RCC 7860 (cell line): Measurements from ENCODE around the gene ZC3H6.
A peak's percentile ranks its signal among the peaks of the same experiment; 100 is the strongest.

Experiments used
- DNase-seq: peaks from one replicate; pipeline ENCODE4 v3.0.0-alpha.2; 2015; ENCODE audit warnings: low spot score
- FAIRE-seq: peaks from 2 replicates; lab custom pipeline; 2012; peaks lifted over from hg19 to GRCh38; lab: Jason Lieb, UNC

The ZC3H6 gene, protein sequence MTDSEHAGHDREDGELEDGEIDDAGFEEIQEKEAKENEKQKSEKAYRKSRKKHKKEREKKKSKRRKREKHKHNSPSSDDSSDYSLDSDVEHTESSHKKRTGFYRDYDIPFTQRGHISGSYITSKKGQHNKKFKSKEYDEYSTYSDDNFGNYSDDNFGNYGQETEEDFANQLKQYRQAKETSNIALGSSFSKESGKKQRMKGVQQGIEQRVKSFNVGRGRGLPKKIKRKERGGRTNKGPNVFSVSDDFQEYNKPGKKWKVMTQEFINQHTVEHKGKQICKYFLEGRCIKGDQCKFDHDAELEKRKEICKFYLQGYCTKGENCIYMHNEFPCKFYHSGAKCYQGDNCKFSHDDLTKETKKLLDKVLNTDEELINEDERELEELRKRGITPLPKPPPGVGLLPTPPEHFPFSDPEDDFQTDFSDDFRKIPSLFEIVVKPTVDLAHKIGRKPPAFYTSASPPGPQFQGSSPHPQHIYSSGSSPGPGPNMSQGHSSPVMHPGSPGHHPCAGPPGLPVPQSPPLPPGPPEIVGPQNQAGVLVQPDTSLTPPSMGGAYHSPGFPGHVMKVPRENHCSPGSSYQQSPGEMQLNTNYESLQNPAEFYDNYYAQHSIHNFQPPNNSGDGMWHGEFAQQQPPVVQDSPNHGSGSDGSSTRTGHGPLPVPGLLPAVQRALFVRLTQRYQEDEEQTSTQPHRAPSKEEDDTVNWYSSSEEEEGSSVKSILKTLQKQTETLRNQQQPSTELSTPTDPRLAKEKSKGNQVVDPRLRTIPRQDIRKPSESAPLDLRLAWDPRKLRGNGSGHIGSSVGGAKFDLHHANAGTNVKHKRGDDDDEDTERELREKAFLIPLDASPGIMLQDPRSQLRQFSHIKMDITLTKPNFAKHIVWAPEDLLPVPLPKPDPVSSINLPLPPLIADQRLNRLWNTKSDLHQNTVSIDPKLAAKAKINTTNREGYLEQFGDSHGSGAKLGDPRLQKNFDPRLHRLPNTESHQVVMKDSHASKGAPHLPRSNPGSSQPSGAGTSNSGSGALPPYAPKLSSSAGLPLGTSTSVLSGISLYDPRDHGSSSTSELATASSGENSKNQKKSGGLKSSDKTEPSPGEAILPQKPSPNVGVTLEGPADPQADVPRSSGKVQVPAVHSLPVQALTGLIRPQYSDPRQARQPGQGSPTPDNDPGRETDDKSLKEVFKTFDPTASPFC

DNA sequence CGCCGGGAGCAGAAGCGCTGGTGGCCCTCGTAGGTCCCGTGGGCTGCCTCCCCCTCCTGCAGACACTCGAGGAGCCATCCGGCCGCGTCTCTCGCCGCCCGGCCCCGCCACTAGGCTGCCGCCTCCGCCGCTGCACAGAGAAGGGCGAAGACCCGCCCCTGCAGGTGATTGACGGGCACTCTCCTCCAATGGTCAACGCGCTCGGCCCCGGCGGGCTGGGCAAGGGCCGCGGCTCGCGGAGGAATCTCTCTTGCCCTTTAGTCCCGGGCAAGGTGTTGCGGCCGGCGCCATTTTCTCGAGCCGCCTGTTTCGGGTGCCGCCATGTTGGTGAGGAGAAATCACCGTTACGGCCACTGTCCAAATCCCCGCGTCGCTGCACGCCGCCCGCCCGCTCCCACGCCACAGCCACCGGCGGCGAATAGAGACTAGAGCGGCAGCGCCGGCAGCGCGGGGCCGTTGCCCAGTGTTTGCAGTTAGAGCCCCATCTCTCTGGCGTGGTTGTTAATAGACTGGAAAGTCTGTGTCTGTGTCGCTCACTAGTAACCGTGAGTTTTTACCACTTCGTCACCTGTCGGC is at the start of gene ZC3H6:
ZC3H6 (plus strand) TSS at position 287 of the 576 bp plus-strand sequence. CDS start 398 bp downstream, outside the sequence.
- peak; percentile 71 for FAIRE-seq

DNA sequence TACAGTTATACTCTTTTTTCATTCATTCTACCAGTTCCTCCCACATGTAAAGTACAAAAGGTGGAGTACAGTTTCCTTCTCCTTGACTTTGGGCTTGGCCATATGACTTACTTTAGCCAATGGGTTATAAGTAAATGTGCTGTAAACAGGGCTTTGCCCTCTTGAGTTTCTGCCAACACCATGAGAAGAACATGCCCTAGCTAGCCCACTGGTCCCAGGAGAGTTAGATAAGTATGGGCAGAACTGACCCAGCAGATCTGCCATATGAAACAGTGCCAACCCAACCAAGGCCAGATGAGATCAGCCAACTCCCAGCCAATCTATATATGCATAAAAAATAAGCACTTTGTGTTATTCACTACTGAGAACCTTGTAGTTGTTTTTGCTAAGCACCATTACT is 46.0 kb upstream of the ZC3H6 start:
- DNase-seq, result no peak

More for the DNA sequence above, at the start of gene ZC3H6:
- DNase-seq, result peak; percentile 91

DNA sequence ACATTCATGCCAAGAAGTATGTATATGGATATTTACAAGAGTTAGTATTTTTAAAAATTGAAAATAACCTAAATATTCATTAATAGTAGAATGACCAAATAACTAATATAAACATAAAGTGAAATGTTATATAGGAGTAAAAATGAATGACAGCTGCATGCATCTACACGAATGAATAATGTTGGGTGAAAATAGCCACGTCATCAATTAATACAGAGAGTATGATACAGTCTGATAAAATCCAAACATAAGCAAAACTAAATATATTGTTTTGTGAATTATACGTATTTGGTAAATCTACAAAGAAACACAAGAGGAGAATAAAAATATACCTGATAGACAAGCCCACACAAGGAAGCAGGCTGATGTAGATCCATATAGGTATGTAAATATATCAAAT is 45.0 kb upstream of the ZC3H6 start:
- FAIRE-seq, result peak; percentile 20
- DNase-seq, result no peak

More for the DNA sequence above, 46.0 kb upstream of the ZC3H6 start:
- FAIRE-seq, result no peak

DNA sequence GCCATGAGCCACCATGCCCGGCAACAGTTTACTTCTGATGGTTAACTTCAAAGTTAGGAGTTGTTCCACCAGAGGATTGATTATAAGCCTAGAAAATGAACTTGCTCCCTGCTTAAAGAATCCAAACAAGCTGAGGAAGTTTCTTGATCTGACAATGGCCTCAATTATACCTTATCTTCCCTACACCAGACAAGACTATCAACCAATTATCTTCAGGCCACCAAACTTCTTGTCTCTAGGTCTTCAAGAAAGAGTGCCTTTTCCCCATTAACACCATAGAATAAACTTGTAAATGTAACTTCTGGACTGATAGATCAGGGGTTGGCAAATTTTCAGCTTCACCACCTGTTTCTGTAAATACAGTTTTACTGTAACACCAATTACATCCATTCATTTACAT is 35.5 kb upstream of the ZC3H6 start:
- DNase-seq (no peak), FAIRE-seq (no peak)

DNA sequence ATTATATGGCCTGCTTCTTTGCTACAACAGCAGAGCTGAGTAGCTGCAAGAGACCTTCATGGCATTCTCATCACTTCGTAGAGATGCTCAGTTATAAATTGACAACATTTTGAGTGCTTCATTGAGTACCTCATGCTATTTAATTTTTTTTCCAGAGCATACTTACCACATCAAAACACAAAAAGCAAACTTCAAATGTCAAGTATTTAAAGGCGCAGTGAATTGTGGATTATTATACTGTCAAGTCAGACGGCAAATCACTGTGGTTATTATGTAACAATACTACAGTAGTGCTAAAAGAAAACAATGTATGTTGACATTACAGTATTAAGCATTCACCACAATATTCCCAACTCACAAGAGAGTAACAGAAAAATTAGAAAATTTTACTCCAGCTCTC is 33.0 kb upstream of the ZC3H6 start:
- DNase-seq (no peak), FAIRE-seq (no peak)

DNA sequence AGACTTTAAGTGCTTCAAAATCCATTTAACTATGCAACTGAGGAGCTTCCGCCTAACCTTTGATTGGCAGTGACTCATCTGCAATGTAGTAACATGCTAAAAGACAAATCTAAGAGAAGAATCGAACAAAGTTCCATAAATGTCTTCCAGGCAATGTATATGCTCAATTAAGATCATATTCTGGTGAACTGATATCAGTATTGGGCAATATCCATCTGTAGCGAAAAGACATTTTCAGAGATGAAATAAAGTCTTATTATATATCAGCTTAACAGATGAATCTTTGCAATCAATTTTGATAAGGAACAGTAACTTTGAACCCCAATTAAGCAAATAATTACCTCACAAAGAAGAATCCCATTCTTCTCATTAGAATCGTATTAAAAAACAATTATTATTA is 32.2 kb upstream of the ZC3H6 start:
- DNase-seq, result no peak
- no peak for FAIRE-seq

DNA sequence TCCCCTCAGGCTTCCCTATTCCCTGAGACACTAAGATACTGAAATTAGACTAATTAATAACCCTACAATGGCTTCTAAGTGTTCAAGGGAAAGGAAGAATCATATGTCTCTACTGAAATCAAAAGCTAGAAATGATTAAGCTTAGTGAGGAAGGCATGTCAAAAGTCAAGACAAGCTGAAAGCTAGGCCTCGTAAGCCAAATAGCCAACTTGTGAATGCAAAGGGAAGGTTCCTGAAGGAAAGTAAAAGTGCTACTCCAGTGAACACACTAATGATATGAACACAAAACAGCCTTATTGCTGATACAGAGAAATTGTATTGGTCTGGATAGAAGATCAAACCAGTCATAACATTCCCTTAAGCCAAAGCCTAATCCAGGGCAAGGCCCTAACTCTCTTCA is 30.5 kb upstream of the ZC3H6 start:
- DNase-seq (no peak), FAIRE-seq (no peak)

DNA sequence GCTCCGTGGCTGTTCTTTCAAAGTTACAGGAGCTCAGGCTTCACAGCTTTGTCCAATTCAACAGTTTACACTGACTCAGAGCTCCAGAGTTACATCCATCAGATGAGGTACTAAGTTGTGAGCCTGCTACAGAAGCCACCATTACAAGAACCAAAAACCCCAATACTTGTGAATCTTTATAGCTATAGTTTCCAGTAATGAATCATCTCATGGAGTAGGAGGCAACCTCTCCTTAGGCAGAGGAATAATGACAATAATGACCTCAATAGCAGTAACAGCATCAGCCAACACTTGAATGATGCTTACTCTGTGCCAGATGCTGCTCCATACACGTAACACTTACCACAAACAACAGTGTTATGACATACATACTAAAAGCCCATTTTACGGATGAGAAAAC is 24.1 kb upstream of the ZC3H6 start:
- DNase-seq (no peak), FAIRE-seq (no peak)

DNA sequence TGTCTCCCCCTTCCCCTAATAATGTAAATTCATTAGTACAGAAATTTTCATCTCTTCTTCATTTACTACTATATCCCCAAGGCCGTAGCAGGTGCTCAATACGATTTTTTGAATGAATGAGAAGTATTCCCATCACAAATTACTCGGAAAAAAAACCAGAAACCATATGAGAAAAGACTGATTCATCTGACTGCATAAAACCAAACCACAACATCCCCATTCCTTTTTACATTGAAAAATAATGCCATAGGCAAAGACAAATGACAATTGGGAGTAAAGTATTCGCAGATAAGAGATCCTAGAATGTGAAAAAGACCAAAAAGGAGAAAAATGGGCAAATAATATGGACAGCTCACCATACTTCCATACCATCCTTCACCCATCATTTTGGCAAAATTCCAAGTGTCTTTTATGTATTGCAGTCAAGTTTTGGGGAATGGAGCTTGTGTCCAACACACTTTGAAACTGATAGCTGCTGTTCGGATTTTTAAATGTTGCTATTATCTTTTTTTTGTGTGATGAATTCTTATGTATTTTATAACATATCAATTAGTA is 22.1 kb upstream of the ZC3H6 start:
- no peak for DNase-seq

DNA sequence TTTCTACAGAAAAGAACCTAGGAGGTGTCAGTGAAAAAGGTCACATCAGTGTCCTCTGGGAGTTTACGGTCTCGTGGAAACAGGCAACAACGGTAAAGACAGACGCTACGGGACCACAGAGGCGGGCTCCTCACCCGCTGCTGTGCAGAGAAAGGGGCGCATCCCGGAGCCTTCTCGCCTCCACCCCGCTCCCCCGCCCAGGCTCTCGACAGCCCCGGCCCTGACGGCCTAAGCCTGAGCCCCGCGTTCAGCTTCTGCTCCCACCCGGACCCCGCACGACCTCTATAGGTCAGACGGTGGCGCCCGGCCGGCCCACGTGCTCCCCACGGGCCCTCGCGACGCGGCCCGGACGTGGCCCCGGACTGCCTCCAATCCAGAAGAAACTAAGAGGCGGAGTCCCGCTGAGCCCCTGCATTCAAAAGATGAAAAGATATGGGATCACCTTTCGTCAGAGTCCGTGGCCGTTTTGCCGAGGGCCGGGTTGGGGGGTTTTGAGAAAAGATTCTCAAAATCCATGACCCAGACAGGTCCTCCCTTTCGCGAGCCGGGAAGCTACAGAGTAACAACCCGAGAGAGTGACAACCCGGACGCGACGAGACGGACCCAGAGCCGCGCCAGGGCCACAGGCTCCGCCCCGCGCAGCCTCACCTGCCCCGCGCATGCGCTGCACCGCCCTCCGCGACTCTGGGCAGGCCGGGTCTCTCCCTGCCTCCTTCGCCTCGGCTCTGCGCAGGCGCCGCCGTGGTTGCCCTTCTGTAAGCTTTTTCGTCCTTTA is 20.7 kb upstream of the ZC3H6 start, which contains the start of gene ZC3H8:
ZC3H8 (minus strand) TSS at position 577 of the 775 bp plus-strand sequence; CDS start at position 516, 61 bp downstream.
- DNase-seq (peak; percentile 84), FAIRE-seq (no peak)

More for the DNA sequence above, 22.1 kb upstream of the ZC3H6 start:
- FAIRE-seq, result no peak

DNA sequence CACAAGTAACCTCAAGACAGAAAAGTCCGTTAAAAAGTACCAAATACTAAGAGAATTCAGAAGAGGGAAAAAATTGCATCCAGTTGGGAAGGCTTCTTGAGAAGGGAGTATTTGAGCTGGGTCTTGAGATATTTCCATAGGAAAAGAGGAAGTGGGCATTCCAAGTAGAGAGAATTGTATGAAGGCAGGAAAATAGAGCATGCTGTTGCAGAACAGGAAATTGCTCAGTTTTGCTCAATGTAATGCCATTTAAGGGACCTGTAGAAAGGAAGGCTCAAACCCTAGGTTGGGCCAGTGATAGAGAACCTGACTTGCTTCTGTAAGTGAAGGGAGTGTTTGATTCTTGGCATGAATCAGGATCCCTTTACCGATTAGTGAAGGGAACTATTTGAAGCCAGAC is 19.5 kb upstream of the ZC3H6 start:
- FAIRE-seq (no peak), DNase-seq (no peak)

DNA sequence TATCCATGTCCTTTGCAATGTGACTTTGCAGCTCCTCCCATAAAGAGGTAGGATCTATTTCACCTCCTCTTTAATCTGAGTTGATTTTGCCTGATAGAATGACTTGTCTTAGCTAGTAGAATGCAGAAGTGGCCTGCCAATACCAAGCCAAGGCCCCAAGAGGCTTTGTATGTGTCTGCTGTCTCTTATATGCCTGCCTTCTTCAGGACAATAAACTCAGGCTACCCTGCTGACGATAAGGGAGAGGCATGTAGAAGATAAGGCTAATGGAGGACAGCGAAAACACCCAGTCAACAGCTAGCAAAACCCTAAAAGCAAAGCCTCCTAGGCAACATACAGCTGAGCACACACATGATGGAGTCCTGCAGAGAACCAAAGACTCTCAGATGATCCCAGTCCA is 18.7 kb upstream of the ZC3H6 start:
- DNase-seq, result no peak
- FAIRE-seq, result no peak

DNA sequence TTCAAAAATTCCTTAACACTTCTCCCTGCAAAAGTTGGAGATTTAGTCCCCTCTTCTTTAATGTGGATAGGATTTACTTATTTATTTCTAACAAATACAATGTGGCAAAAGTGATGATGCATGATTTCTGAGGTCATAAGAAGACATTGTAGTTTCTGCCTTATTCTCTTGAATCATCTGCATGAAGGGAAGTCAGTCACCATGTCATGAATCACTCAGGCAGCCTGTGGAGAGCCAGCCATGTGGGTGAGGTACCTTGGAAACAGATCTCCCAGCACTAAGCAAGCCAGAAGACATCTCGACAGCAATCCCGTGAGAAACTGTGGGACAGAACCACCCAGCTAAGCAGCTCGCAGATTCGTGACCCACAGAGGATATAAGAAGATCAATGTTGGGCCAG is 17.8 kb upstream of the ZC3H6 start:
- no peak for FAIRE-seq

DNA sequence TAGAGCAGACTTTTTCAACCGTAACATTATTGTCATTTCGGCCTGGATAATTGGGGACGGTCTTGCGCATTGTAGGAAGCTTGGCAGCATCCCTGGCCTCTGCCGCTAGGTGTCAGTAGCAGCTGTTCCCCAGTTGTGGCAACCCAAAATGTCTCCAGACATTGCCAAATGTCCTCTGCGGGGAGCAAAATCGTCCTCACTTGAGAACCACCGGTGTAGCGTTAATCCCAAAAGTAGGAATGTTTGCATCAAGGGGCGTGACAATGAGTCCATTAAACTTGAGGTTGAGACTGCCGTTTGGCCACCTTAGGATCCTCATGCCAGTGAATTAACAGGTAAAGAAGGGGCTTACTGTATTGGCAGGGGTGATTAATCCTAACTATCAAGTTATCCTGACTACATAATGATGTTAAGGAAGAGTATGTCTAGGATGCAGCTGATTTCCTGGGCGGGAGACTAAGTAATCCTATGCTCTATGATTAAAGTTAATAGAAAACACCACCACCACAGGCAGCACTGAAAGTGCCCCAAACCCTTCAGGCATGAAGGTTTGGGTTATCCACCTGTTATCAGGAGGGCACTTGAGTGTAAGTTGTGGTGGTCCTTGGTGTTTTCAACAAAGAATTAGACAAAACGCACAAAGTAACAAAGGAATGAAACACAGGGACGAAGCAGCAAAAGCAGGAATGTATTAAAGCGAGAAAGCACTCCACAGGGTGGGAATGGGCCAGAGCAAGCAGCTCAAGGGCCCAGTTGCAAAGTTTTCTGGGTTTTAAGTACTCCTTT is 15.7 kb upstream of the ZC3H6 start:
- FAIRE-seq (no peak), DNase-seq (peak; percentile 27)

More for the DNA sequence above, 17.8 kb upstream of the ZC3H6 start:
- DNase-seq, result peak; percentile 71

DNA sequence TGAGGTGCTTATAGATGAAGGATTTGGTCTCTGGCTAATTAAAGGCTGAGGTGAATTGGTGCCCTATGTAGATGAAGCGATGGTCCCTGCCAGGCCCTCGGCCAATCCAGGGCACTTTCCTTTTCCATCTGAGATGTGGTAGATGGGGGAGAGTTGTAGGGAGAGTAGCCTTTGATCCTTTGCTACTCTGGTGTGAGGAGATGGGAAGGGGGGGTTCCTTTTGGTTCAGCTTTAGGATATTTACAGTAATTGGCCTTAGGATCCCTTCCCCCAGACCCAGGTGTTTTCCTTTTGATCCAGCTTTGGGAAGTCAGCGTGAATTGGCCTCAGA is 15.1 kb upstream of the ZC3H6 start:
- DNase-seq (no peak), FAIRE-seq (no peak)

DNA sequence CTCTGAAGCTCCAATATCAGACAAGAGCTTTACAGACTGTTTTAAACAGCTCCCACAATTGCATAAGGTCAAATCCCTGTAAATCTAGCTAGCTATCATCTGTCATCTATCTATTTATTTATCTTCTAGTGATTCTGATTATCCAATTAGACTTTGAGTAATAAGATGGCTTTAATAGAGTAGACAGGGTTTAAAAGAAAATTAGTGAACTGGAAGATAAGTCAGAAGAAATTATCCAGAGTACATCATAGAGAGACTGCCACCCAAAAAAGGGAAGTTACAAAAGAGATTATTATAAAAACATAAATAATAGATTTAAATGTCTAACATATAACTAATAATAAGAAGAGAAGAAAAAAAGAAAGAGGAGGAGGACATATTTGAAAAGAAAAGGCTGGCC is 12.5 kb upstream of the ZC3H6 start:
- no peak for FAIRE-seq
- no peak for DNase-seq

DNA sequence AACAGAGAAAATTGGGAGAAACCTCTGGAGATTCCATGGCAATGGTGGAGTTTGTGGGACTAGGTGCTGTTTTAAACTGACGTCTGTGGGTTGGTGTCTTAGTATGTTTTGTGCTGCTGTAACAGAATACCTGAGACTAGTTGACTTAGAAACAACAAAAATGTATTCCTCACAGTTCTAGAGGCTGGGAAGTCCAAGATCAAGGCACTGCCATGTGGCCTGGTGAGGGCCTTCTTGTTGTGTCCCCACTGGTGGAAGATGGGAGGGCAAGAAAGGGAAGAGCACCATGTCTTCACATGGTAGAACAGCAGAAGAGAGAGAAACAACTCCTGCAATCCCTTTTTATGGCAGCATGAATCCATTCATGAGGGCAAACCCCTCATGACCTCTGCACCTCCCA is 6.8 kb upstream of the ZC3H6 start:
- FAIRE-seq (no peak), DNase-seq (no peak)

DNA sequence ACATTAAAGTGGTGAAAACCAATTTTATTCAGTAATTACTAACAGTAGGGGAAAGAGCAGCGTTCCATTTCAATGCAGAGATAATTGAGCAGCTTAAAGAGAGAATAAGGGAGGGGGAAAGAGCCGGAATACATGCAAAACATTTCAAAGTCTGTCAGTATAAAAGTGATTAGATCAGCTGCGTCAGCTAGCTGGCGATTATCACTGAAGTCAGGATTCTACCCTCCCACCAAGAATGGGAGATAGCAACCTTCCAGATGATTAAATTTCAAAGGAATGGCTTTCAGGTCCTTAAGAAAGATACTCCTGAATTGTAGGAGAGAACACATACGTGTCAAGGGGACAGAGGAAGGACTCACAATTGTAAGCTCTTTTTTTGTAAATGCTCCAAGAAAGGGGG is 2.7 kb upstream of the ZC3H6 start:
- no peak for FAIRE-seq

DNA sequence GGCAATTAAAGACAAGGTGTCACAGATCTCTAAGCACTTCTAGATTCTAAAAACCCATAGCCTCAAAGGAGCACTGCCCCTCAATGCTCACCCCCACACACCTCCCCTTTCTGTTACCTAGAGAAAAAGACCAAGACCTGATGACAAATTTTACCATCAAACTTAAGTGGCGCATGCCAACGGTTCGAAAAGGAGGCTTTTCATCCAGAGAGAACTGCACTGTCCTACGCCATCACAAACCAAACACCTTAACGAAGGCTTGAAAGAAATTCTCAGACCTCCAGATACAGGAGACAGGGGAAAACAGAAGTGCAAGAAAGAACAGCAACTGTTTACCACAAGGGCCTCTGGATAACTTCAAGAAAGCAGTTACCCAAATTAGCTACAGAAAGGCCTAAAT is 2.0 kb upstream of the ZC3H6 start:
- FAIRE-seq, result no peak
- no peak for DNase-seq

More for the DNA sequence above, 2.7 kb upstream of the ZC3H6 start:
- no peak for DNase-seq
